Measurements from ENCODE around the gene CYB561.

The CYB561 gene

GRCh38 chr17:63407741-63408330 lies 38.3 kb downstream of the CYB561 start:
- DNase-seq (ENCODE audit: low spot score): no peak

- DNase-seq (ENCODE audit: low spot score): peak; percentile 84
These were observed 39.3 kb downstream of the CYB561 start for GRCh38 chr17:63406689-63407330.

DNA sequence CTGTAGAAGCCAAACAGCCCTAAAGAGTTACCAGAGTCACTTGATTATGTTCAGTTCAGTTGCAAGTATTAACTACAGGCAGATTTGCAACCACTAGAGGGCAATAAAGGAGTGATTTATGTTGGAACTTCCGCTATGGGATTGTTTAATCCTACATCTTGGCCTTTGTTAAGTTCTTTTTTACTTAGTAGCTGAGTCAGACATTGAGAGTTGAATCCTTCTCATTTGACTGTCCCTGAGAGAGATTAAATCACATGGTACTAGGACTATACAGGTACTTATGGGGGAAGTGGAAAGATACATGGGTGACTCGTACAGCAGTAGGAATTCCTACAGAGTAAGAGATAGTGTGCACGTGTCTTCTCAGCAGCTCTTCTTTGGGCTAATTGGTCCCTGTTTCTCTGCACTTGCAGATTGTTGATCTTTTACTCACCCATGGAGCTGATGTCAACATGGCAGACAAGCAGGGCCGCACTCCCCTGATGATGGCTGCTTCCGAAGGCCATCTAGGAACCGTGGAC lies 40.3 kb downstream of the CYB561 start:
- DNase-seq (ENCODE audit: low spot score): peak; percentile 42

- DNase-seq (ENCODE audit: low spot score): no peak
These were observed 41.1 kb downstream of the CYB561 start for GRCh38 chr17:63405020-63405419.

DNA sequence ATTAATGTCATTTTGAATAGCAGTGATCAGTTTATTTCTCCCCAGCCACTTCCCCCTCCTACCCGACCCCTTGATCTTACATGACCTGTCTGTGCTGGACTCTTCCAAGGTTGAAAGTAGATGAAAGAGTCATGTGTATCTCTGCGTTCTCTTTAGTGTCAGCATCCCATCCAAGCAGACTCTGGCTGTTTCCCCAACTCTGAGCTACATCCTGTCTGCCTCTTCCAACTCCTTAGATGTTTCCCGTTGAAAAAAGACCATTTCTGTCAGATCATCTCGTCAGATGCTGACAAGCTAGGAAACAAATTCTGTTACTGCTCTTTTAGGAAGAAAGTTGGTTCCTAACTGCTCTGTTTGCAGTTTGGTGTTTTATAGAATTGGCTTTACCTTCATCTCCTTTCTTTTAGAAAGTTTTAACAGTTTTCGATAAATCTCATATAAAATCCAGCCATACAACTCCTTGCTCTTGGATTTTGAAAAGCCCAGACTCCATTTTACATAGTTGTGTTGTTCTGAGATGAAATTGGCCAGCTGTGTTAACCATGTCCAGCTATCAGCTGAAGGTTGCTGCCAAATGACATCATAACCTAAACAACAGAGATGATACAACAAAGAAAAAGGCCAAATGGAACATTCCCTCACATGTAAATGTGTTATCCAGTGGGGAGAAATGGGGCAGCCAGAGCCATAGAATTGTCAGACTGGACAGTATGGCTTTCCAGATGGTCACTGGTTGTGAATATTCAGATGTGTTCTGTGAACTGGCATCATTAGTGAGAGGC lies 43.5 kb downstream of the CYB561 start:
- DNase-seq (ENCODE audit: low spot score): peak; percentile 40

DNA sequence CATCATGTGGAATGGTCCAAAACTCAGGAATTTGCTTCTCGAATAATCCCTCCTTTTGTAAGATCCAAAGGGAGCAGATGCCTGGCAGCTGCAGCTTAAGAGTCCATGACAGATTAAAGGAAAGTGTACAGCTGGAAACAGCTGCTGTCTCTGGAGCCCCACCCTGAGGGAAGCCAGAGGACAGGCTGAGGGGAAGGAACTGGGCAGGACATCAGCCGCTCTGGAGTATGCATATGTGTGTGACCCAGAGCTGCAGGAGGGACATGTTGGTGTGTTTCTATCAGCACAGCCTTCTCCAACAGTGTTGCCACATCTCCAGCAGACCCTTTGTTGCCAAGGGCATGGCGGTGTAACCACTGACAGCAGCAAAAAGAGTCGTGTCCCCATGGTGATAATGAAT lies 46.2 kb downstream of the CYB561 start:
- no peak for DNase-seq (ENCODE audit: low spot score)

DNA sequence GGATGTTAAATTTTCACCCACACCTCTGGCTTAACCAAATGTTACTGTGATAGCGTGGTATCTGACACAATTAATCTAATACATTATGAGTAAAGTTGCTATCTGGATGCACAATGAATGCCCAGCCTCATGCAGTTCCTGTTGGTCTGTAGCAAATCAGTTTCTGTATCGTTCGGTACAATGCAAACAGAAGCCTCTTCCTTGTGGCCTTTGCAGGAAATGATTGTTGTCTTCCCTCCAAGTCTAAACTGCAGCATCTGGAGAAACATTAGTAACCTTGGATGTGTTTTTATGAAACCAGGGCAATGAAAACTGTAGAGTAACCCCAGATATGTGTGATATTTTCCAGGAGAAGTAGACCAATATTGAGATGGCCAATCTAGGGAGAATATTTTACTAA lies 46.8 kb downstream of the CYB561 start:
- no peak for DNase-seq (ENCODE audit: low spot score)

DNA sequence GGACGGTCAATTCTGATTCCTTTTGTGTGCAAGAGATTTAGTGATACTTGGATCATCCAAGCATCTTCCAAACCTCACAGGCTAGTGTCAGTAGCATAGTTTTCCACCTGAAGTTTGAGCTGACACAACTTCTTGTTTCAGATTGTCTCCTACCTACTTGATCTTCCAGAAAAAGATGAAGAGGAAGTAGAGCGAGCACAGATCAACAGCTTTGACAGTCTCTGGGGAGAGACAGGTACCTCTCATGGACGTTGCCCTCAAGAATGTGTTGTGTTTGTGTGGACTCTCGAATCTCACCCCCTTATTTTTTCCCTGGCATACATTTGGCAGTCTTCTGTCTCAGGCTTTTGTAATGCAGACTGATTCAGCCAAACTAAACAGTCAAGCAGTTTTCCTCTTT lies 47.4 kb downstream of the CYB561 start:
- DNase-seq (ENCODE audit: low spot score): no peak

- no peak for DNase-seq (ENCODE audit: low spot score)
These were observed 50.9 kb downstream of the CYB561 start for GRCh38 chr17:63395075-63395805.

DNA sequence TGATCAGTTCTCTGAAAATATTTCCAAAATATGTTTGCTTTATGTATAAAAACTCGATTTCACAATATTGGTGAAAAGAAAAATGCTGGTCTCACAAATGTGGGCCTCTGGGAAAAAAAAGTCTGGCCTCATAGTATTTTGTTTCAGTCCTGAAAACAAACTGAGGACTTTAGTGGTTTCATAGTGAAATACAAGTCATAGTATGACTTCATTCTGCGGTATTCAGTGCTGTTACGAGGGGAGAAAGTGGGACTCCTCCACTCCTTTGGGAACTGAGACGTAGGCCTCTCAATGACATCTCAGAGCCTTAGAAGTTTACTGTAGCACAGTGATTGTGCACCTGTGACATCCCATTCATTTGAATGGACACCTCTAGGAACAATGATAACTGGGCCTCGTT lies 56.0 kb downstream of the CYB561 start:
- no peak for DNase-seq (ENCODE audit: low spot score)

- DNase-seq (ENCODE audit: low spot score): no peak
These were observed 58.3 kb downstream of the CYB561 start for GRCh38 chr17:63387656-63388340.

- DNase-seq (ENCODE audit: low spot score): no peak
These were observed 63.3 kb downstream of the CYB561 start for GRCh38 chr17:63382826-63383225.

Data from globus pallidus (tissue), 1 donor.